HEK293 (cell line): Measurements from ENCODE around the gene CNOT6L.
A peak's percentile ranks its signal among the peaks of the same experiment; 100 is the strongest.

Source experiments
- BCL11B ChIP-seq: fragments of 450-650 bp; formaldehyde crosslinking; IDR thresholded peaks from 2 replicates; pipeline ENCODE4 v1.5.1; 2016; ENCODE audit warnings: low read depth, missing biosample characterization, missing genetic modification characterization
- ELK4 ChIP-seq: IDR thresholded peaks from 2 replicates; pipeline ENCODE4 v1.6.1; 2011; ENCODE audit warnings: mild to moderate bottlenecking, low read depth, low read length, borderline replicate concordance
- GLIS1 ChIP-seq: fragments of 450-650 bp; formaldehyde crosslinking; IDR thresholded peaks from 2 replicates; pipeline ENCODE4 v1.5.1; 2016; ENCODE audit warnings: missing biosample characterization, missing genetic modification characterization
- KLF10 ChIP-seq: fragments of 450-650 bp; IDR thresholded peaks from 2 replicates; pipeline ENCODE4 v1.5.1; 2018; ENCODE audit warnings: missing biosample characterization, mild to moderate bottlenecking, missing genetic modification characterization
- KLF9 ChIP-seq: fragments of 450-650 bp; formaldehyde crosslinking; IDR thresholded peaks from 2 replicates; pipeline ENCODE4 v1.5.1; 2016; ENCODE audit warnings: missing biosample characterization, missing genetic modification characterization, low read depth
- PATZ1 ChIP-seq: fragments of 450-650 bp; formaldehyde crosslinking; IDR thresholded peaks from 2 replicates; pipeline ENCODE4 v1.5.1; 2016; ENCODE audit warnings: missing biosample characterization, missing genetic modification characterization
- ZBTB8A ChIP-seq: fragments of 450-650 bp; formaldehyde crosslinking; IDR thresholded peaks from 2 replicates; pipeline ENCODE4 v1.5.1; 2016; ENCODE audit warnings: missing biosample characterization, missing genetic modification characterization
- ZFP37 ChIP-seq: fragments of 450-650 bp; formaldehyde crosslinking; IDR thresholded peaks from 2 replicates; pipeline ENCODE4 v1.5.1; 2016; ENCODE audit warnings: missing biosample characterization, missing genetic modification characterization
- ZNF169 ChIP-seq: fragments of 450-650 bp; formaldehyde crosslinking; IDR thresholded peaks from 2 replicates; pipeline ENCODE4 v1.5.1; 2016; ENCODE audit warnings: missing biosample characterization, missing genetic modification characterization
- ZNF174 ChIP-seq: fragments of 450-650 bp; formaldehyde crosslinking; IDR thresholded peaks from 2 replicates; pipeline ENCODE4 v1.5.0; 2017; ENCODE audit warnings: missing biosample characterization, mild to moderate bottlenecking, missing genetic modification characterization
- ZNF391 ChIP-seq: fragments of 450-650 bp; formaldehyde crosslinking; IDR thresholded peaks from 2 replicates; pipeline ENCODE4 v1.5.1; 2016; ENCODE audit warnings: low read depth, missing biosample characterization, missing genetic modification characterization, borderline replicate concordance
- ZNF394 ChIP-seq: fragments of 450-650 bp; formaldehyde crosslinking; IDR thresholded peaks from 2 replicates; pipeline ENCODE4 v1.5.1; 2016; ENCODE audit warnings: missing biosample characterization, missing genetic modification characterization, mild to moderate bottlenecking, moderate library complexity, borderline replicate concordance
- ZNF48 ChIP-seq: fragments of 450-650 bp; formaldehyde crosslinking; IDR thresholded peaks from 2 replicates; pipeline ENCODE4 v1.5.1; 2016; ENCODE audit warnings: missing biosample characterization, missing genetic modification characterization
- ZNF514 ChIP-seq: fragments of 450-650 bp; formaldehyde crosslinking; IDR thresholded peaks from 2 replicates; pipeline ENCODE4 v1.5.1; 2016; ENCODE audit warnings: missing biosample characterization, missing genetic modification characterization
- ZNF600 ChIP-seq: fragments of 450-650 bp; formaldehyde crosslinking; IDR thresholded peaks from 2 replicates; pipeline ENCODE4 v1.5.1; 2016; ENCODE audit warnings: missing biosample characterization, missing genetic modification characterization
- ZNF623 ChIP-seq: fragments of 450-650 bp; formaldehyde crosslinking; IDR thresholded peaks from 2 replicates; pipeline ENCODE4 v1.5.1; 2016; ENCODE audit warnings: missing biosample characterization, missing genetic modification characterization
- ZNF624 ChIP-seq: fragments of 450-650 bp; formaldehyde crosslinking; IDR thresholded peaks from 2 replicates; pipeline ENCODE4 v1.5.1; 2017; ENCODE audit warnings: missing biosample characterization, missing genetic modification characterization
- ZNF76 ChIP-seq: fragments of 450-650 bp; formaldehyde crosslinking; IDR thresholded peaks from 2 replicates; pipeline ENCODE4; 2016; ENCODE audit warnings: low read depth, missing biosample characterization, missing genetic modification characterization, borderline replicate concordance
- TF ChIP-seq, protein P1 (sequence below): fragments of 450-650 bp; formaldehyde crosslinking; conservative IDR thresholded peaks from 2 replicates; pipeline ENCODE4 v1.5.1; 2016; ENCODE audit warnings: low read depth, missing biosample characterization, missing genetic modification characterization
- TF ChIP-seq, protein P2 (sequence below): fragments of 450-650 bp; formaldehyde crosslinking; IDR thresholded peaks from 2 replicates; pipeline ENCODE4 v1.5.1; 2017; ENCODE audit warnings: missing biosample characterization, missing genetic modification characterization
- TF ChIP-seq, protein P3 (sequence below): fragments of 450-650 bp; formaldehyde crosslinking; IDR thresholded peaks from 2 replicates; pipeline ENCODE4 v1.5.1; 2016; ENCODE audit warnings: missing biosample characterization, missing genetic modification characterization
- TF ChIP-seq, protein P4 (sequence below): fragments of 450-650 bp; formaldehyde crosslinking; IDR thresholded peaks from 2 replicates; pipeline ENCODE4 v1.5.1; 2017; ENCODE audit warnings: missing biosample characterization, missing genetic modification characterization
- TF ChIP-seq, protein P5 (sequence below): fragments of 450-650 bp; formaldehyde crosslinking; IDR thresholded peaks from 2 replicates; pipeline ENCODE4 v1.5.1; 2016; ENCODE audit warnings: missing biosample characterization, missing genetic modification characterization, low read depth

CNOT6L gene

DNA sequence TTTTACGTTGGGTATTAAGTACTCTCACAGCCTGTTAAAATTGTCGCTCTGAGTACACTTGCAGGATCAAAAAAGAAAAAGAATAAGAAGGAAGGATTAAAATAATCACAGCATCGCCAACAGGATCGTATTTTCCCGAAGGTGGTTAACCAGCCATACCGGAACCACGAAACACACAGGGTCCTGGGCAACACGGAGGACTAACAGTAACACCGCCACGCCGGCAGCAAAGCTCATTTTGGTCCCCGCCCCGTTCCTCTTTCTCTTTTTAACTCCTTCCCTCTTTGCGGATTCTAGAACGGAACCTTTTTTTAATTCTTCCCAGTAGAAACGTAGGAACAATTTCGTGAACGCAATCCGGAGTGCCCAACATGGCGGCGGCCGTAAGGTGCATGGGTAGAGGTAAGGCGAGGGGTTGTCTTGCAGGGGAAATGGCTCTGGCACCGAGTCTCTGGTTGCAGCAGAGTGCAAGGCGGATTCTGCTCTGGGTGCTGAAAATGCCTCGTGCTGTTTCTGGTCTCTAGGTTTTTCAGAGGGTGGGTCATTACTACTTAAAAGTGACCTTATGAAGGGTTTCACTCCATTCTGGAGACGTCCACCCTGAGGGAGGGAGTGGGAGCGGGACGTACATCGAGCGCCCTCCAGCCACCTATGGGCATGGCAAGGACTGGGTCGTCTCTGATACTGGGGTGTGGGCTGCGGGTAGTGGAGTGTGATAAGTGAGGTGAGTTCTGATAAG, 43.5 kb upstream of the CNOT6L start, which contains the start of gene MRPL1 (continued):
- TF ChIP-seq, protein P1, sequence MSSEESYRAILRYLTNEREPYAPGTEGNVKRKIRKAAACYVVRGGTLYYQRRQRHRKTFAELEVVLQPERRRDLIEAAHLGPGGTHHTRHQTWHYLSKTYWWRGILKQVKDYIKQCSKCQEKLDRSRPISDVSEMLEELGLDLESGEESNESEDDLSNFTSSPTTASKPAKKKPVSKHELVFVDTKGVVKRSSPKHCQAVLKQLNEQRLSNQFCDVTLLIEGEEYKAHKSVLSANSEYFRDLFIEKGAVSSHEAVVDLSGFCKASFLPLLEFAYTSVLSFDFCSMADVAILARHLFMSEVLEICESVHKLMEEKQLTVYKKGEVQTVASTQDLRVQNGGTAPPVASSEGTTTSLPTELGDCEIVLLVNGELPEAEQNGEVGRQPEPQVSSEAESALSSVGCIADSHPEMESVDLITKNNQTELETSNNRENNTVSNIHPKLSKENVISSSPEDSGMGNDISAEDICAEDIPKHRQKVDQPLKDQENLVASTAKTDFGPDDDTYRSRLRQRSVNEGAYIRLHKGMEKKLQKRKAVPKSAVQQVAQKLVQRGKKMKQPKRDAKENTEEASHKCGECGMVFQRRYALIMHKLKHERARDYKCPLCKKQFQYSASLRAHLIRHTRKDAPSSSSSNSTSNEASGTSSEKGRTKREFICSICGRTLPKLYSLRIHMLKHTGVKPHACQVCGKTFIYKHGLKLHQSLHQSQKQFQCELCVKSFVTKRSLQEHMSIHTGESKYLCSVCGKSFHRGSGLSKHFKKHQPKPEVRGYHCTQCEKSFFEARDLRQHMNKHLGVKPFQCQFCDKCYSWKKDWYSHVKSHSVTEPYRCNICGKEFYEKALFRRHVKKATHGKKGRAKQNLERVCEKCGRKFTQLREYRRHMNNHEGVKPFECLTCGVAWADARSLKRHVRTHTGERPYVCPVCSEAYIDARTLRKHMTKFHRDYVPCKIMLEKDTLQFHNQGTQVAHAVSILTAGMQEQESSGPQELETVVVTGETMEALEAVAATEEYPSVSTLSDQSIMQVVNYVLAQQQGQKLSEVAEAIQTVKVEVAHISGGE (tag by site-specific recombination), result peak; percentile 99
- TF ChIP-seq, protein P2, sequence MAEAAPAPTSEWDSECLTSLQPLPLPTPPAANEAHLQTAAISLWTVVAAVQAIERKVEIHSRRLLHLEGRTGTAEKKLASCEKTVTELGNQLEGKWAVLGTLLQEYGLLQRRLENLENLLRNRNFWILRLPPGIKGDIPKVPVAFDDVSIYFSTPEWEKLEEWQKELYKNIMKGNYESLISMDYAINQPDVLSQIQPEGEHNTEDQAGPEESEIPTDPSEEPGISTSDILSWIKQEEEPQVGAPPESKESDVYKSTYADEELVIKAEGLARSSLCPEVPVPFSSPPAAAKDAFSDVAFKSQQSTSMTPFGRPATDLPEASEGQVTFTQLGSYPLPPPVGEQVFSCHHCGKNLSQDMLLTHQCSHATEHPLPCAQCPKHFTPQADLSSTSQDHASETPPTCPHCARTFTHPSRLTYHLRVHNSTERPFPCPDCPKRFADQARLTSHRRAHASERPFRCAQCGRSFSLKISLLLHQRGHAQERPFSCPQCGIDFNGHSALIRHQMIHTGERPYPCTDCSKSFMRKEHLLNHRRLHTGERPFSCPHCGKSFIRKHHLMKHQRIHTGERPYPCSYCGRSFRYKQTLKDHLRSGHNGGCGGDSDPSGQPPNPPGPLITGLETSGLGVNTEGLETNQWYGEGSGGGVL (tag by site-specific recombination), result peak; percentile 7; the same call in 1 of the 2 replicates
- TF ChIP-seq ZBTB8A (tag by site-specific recombination) (0 out of 2 replicates have a peak, but pooled peaks have one; percentile 34), ZNF600 (peak; percentile 65; the same call in 1 of the 2 replicates), ZNF169 (tag by site-specific recombination) (no peak), ZNF48 (tag by site-specific recombination) (no peak), ZNF623 (tag by site-specific recombination) (0 out of 2 replicates have a peak, but pooled peaks have one; percentile 12), ZFP37 (tag by site-specific recombination) (peak; percentile 83; the same call in 1 of the 2 replicates), GLIS1 (peak; percentile 6; the same call in 1 of the 2 replicates), ELK4 (no peak), PATZ1 (peak; percentile 37; the same call in 1 of the 2 replicates), ZNF624 (tag by site-specific recombination) (no peak), KLF10 (tag by site-specific recombination) (peak; percentile 49; the same call in 1 of the 2 replicates), ZNF391 (tag by site-specific recombination) (no peak; the same call in none of the 2 replicates), ZNF394 (tag by site-specific recombination) (peak; percentile 76; the same call in 1 of the 2 replicates), BCL11B (no peak), KLF9 (tag by site-specific recombination) (peak; percentile 60; the same call in 1 of the 2 replicates), ZNF76 (tag by site-specific recombination) (peak; percentile 79), ZNF174 (no peak), ZNF514 (tag by site-specific recombination) (no peak)
- TF ChIP-seq, protein P3, sequence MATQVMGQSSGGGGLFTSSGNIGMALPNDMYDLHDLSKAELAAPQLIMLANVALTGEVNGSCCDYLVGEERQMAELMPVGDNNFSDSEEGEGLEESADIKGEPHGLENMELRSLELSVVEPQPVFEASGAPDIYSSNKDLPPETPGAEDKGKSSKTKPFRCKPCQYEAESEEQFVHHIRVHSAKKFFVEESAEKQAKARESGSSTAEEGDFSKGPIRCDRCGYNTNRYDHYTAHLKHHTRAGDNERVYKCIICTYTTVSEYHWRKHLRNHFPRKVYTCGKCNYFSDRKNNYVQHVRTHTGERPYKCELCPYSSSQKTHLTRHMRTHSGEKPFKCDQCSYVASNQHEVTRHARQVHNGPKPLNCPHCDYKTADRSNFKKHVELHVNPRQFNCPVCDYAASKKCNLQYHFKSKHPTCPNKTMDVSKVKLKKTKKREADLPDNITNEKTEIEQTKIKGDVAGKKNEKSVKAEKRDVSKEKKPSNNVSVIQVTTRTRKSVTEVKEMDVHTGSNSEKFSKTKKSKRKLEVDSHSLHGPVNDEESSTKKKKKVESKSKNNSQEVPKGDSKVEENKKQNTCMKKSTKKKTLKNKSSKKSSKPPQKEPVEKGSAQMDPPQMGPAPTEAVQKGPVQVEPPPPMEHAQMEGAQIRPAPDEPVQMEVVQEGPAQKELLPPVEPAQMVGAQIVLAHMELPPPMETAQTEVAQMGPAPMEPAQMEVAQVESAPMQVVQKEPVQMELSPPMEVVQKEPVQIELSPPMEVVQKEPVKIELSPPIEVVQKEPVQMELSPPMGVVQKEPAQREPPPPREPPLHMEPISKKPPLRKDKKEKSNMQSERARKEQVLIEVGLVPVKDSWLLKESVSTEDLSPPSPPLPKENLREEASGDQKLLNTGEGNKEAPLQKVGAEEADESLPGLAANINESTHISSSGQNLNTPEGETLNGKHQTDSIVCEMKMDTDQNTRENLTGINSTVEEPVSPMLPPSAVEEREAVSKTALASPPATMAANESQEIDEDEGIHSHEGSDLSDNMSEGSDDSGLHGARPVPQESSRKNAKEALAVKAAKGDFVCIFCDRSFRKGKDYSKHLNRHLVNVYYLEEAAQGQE, result 0 out of 2 replicates have a peak, but pooled peaks have one; percentile 18
- TF ChIP-seq, protein P4, sequence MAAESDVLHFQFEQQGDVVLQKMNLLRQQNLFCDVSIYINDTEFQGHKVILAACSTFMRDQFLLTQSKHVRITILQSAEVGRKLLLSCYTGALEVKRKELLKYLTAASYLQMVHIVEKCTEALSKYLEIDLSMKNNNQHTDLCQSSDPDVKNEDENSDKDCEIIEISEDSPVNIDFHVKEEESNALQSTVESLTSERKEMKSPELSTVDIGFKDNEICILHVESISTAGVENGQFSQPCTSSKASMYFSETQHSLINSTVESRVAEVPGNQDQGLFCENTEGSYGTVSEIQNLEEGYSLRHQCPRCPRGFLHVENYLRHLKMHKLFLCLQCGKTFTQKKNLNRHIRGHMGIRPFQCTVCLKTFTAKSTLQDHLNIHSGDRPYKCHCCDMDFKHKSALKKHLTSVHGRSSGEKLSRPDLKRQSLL (tag by site-specific recombination), result 0 out of 2 replicates have a peak, but pooled peaks have one; percentile 38
- TF ChIP-seq, protein P5, sequence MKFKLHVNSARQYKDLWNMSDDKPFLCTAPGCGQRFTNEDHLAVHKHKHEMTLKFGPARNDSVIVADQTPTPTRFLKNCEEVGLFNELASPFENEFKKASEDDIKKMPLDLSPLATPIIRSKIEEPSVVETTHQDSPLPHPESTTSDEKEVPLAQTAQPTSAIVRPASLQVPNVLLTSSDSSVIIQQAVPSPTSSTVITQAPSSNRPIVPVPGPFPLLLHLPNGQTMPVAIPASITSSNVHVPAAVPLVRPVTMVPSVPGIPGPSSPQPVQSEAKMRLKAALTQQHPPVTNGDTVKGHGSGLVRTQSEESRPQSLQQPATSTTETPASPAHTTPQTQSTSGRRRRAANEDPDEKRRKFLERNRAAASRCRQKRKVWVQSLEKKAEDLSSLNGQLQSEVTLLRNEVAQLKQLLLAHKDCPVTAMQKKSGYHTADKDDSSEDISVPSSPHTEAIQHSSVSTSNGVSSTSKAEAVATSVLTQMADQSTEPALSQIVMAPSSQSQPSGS, result no peak
